Mucosa of stomach (tissue), 1 donor: ENCODE measurements around the gene SLIT3.

Source experiments
- H3K27me3 ChIP-seq: one replicate; pipeline ENCODE4 v1.7.0; 2013; ENCODE audit warnings: mild to moderate bottlenecking, low read length; ENCODE audit not compliant: control insufficient read depth, insufficient read depth
- H3K36me3 ChIP-seq: one replicate; pipeline ENCODE4 v1.7.0; 2013; ENCODE audit warnings: low read length; ENCODE audit not compliant: control insufficient read depth, insufficient read depth
- H3K4me1 ChIP-seq: one replicate; pipeline ENCODE4 v1.7.0; 2013; ENCODE audit warnings: mild to moderate bottlenecking, low read length; ENCODE audit not compliant: control insufficient read depth, insufficient read depth
- H3K4me3 ChIP-seq: one replicate; pipeline ENCODE4 v1.7.0; 2013; ENCODE audit warnings: low read length
- H3K9ac ChIP-seq: one replicate; pipeline ENCODE4 v1.7.0; 2013; ENCODE audit warnings: mild to moderate bottlenecking, low read length, moderate library complexity
- H3K9me3 ChIP-seq: one replicate; pipeline ENCODE4 v1.7.0; 2013; ENCODE audit warnings: mild to moderate bottlenecking, low read length, moderate library complexity; ENCODE audit not compliant: control insufficient read depth
- donor health status: Pancreatic carcinoma.

The SLIT3 gene

GRCh38 chr5:169256191-169256590 is 44.7 kb downstream of the SLIT3 start:
- no peak overlapping the region for H3K9ac ChIP-seq
- H3K9me3 ChIP-seq = no peaks in the 10 kb centered on the region
- H3K36me3 ChIP-seq = no peaks in the 10 kb centered on the region
- H3K27me3 ChIP-seq = no peaks in the 10 kb centered on the region
- H3K4me1 ChIP-seq = no peaks in the 10 kb centered on the region
- no peak overlapping the region for H3K4me3 ChIP-seq

GRCh38 chr5:169253071-169253470 is 47.9 kb downstream of the SLIT3 start:
- no peaks in the 10 kb centered on the region for H3K4me1 ChIP-seq
- no peak overlapping the region for H3K9ac ChIP-seq
- H3K9me3 ChIP-seq = no peaks in the 10 kb centered on the region
- H3K36me3 ChIP-seq = no peaks in the 10 kb centered on the region
- H3K27me3 ChIP-seq = no peaks in the 10 kb centered on the region
- H3K4me3 ChIP-seq = no peak overlapping the region

GRCh38 chr5:169251333-169252084 is 49.4 kb downstream of the SLIT3 start:
- Histone ChIP-seq H3K27me3 (no peaks in the 10 kb centered on the region), H3K9ac (no peak overlapping the region), H3K4me3 (no peak overlapping the region), H3K36me3 (no peaks in the 10 kb centered on the region), H3K4me1 (no peaks in the 10 kb centered on the region), H3K9me3 (no peaks in the 10 kb centered on the region)

GRCh38 chr5:169250887-169251286 is 50.1 kb downstream of the SLIT3 start:
- Histone ChIP-seq H3K4me1 (no peaks in the 10 kb centered on the region), H3K36me3 (no peaks in the 10 kb centered on the region), H3K4me3 (no peak overlapping the region), H3K9ac (no peak overlapping the region), H3K27me3 (no peaks in the 10 kb centered on the region), H3K9me3 (no peaks in the 10 kb centered on the region)

- H3K36me3 ChIP-seq = no peaks in the 10 kb centered on the region
These were observed 51.9 kb downstream of the SLIT3 start for GRCh38 chr5:169248996-169249395.

GRCh38 chr5:169248550-169248949 is 52.4 kb downstream of the SLIT3 start:
- H3K9me3 ChIP-seq = no peaks in the 10 kb centered on the region
- no peaks in the 10 kb centered on the region for H3K4me1 ChIP-seq
- no peaks in the 10 kb centered on the region for H3K27me3 ChIP-seq
- no peak overlapping the region for H3K4me3 ChIP-seq
- no peak overlapping the region for H3K9ac ChIP-seq
- H3K36me3 ChIP-seq = no peaks in the 10 kb centered on the region

More at GRCh38 chr5:169248996-169249395, 51.9 kb downstream of the SLIT3 start:
- Histone ChIP-seq H3K9me3 (no peaks in the 10 kb centered on the region), H3K27me3 (no peaks in the 10 kb centered on the region), H3K4me1 (no peaks in the 10 kb centered on the region), H3K4me3 (no peak overlapping the region), H3K9ac (no peak overlapping the region)

- no peak overlapping the region for H3K9ac ChIP-seq
These were observed 56.1 kb downstream of the SLIT3 start for GRCh38 chr5:169244812-169245211.

GRCh38 chr5:169243651-169244422 is 57.1 kb downstream of the SLIT3 start:
- Histone ChIP-seq H3K9ac (no peak overlapping the region), H3K27me3 (no peaks in the 10 kb centered on the region), H3K4me1 (no peaks in the 10 kb centered on the region)

More at GRCh38 chr5:169244812-169245211, 56.1 kb downstream of the SLIT3 start:
- no peaks in the 10 kb centered on the region for H3K4me1 ChIP-seq
- no peaks in the 10 kb centered on the region for H3K36me3 ChIP-seq
- no peaks in the 10 kb centered on the region for H3K9me3 ChIP-seq
- H3K27me3 ChIP-seq = no peaks in the 10 kb centered on the region
- H3K4me3 ChIP-seq = no peak overlapping the region

GRCh38 chr5:169242849-169243186 is 58.1 kb downstream of the SLIT3 start:
- Histone ChIP-seq H3K36me3 (no peaks in the 10 kb centered on the region), H3K9ac (no peak overlapping the region), H3K9me3 (no peaks in the 10 kb centered on the region), H3K4me1 (no peaks in the 10 kb centered on the region), H3K27me3 (no peaks in the 10 kb centered on the region), H3K4me3 (no peak overlapping the region)

More at GRCh38 chr5:169243651-169244422, 57.1 kb downstream of the SLIT3 start:
- Histone ChIP-seq H3K36me3 (no peaks in the 10 kb centered on the region), H3K4me3 (no peak overlapping the region), H3K9me3 (no peaks in the 10 kb centered on the region)

- H3K4me1 ChIP-seq = no peaks in the 10 kb centered on the region
- no peak overlapping the region for H3K9ac ChIP-seq
- no peaks in the 10 kb centered on the region for H3K27me3 ChIP-seq
- no peaks in the 10 kb centered on the region for H3K9me3 ChIP-seq
- H3K4me3 ChIP-seq = no peak overlapping the region
- no peaks in the 10 kb centered on the region for H3K36me3 ChIP-seq
These were observed 58.6 kb downstream of the SLIT3 start for GRCh38 chr5:169242175-169242848.

GRCh38 chr5:169229342-169229892 is 71.5 kb downstream of the SLIT3 start:
- Histone ChIP-seq H3K27me3 (no peaks in the 10 kb centered on the region), H3K4me1 (no peaks in the 10 kb centered on the region), H3K4me3 (no peak overlapping the region), H3K9me3 (no peaks in the 10 kb centered on the region), H3K36me3 (no peaks in the 10 kb centered on the region), H3K9ac (no peak overlapping the region)

- H3K36me3 ChIP-seq = no peaks in the 10 kb centered on the region
- no peak overlapping the region for H3K9ac ChIP-seq
- H3K4me1 ChIP-seq = no peaks in the 10 kb centered on the region
- no peaks in the 10 kb centered on the region for H3K9me3 ChIP-seq
- H3K27me3 ChIP-seq = no peaks in the 10 kb centered on the region
- no peak overlapping the region for H3K4me3 ChIP-seq
These were observed 74.0 kb downstream of the SLIT3 start for GRCh38 chr5:169226895-169227294.
